GM10266 (cell line): ENCODE results near the gene STK25.

ENCODE experiments used
- DNase-seq: peaks from one replicate; pipeline ENCODE4 v3.0.0; 2012; ENCODE audit errors: extremely low spot score
- CTCF ChIP-seq: IDR thresholded peaks from 2 replicates; pipeline ENCODE4 v1.5.1; 2012; ENCODE audit warnings: mild to moderate bottlenecking, low read depth; ENCODE audit not compliant: control insufficient read depth, insufficient read depth; ENCODE audit errors: missing control alignments

Gene STK25

DNA sequence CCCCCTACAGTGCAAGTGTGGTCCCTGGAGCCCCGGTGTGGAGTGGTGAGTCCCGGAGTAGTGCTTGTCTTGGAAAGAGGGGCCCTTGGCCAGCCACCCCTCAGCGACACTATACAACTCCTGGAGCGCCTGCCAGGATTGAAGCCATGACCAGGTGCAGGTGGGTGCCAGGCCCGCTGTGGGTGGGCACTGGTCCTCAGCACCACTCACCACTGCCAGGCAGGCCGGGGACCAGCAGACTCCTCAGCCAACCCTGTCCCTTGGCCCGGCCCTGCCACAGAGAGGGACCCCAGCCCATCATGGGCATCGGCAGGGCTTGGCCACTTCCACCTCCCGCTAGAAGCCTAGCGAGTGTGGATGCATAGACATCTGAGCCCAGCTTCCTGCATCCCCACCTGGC, 42.2 kb downstream of the STK25 start:
- DNase-seq: no peak
- no peak for TF ChIP-seq CTCF

- DNase-seq: no peak
- no peak for TF ChIP-seq CTCF
Measured at GRCh38 chr2:241465543-241465942, 42.8 kb downstream of the STK25 start.

- TF ChIP-seq CTCF: no peak
- no peak for DNase-seq
Measured at GRCh38 chr2:241463276-241464135, 44.9 kb downstream of the STK25 start.

- no peak for DNase-seq
Measured at GRCh38 chr2:241461693-241462677, 46.4 kb downstream of the STK25 start.

GRCh38 chr2:241460631-241461030, 47.8 kb downstream of the STK25 start:
- no peak for TF ChIP-seq CTCF

More at GRCh38 chr2:241461693-241462677, 46.4 kb downstream of the STK25 start:
- no peak for TF ChIP-seq CTCF

GRCh38 chr2:241459520-241459919, 48.9 kb downstream of the STK25 start:
- no peak for TF ChIP-seq CTCF

More at GRCh38 chr2:241460631-241461030, 47.8 kb downstream of the STK25 start:
- DNase-seq: no peak

More at GRCh38 chr2:241459520-241459919, 48.9 kb downstream of the STK25 start:
- DNase-seq: no peak
